ENCODE data around the gene STEAP3. TPM values are rescaled to one million over a fixed set of nuclear protein-coding genes. Genes with fewer than 3 reads are reported as not detected.

The STEAP3 gene
- total and polyA plus RNA-seq, 2 donors (not counting 3 experiments of a cell fraction or from before 2014, with no cell fraction given) = 8.6 to 17.4 TPM

- dilution Hi-C loops (cut with MboI; ENCODE audit: extremely low pct_ligation_motif_present, low sequenced_read_pairs) (no loop called here), intact Hi-C loops (cut with micrococcal nuclease) (loop anchor here (10.0 kb wide), 1 partner anchor 110 kb away; the partner anchor contains the start of genes C2orf76 and DBI)
- no peaks in the 10 kb centered on the region for H4K20me1 ChIP-seq (replicated peaks; ENCODE audit: control insufficient read depth, extremely low read depth, insufficient read depth, low read length)
- no peaks in the 10 kb centered on the region for H3K36me3 ChIP-seq (ENCODE audit: control insufficient read depth in 2 of 2, extremely low read depth in 1 of 2, insufficient read depth in 2 of 2, low read length in 2 of 2)
- H3K4me3 ChIP-seq (replicated peaks in 1 of 3; ENCODE audit: insufficient read depth in 1 of 3, low read depth in 1 of 3, low read length in 3 of 3) = no peak overlapping the region
- TF ChIP-seq MYC (IDR thresholded peaks at IDR 0.05; ENCODE audit: low read depth, low read length) (no peak), FOS (IDR thresholded peaks at IDR 0.05; ENCODE audit: borderline replicate concordance, insufficient read depth, low read length) (no peak), MAX (IDR thresholded peaks at IDR 0.05; ENCODE audit: insufficient read depth, insufficient read length) (no peak), CTCF (IDR thresholded peaks at IDR 0.05; ENCODE audit: extremely low read depth in 1 of 2, insufficient read depth in 1 of 2, low read depth in 1 of 2, low read length in 2 of 2) (no peak), POLR2AphosphoS5 (IDR thresholded peaks at IDR 0.05; ENCODE audit: insufficient read depth, low read depth, low read length) (no peak), JUN (IDR thresholded peaks at IDR 0.05; ENCODE audit: borderline replicate concordance, insufficient read depth, insufficient read length, low read depth) (no peak), EZH2 (IDR thresholded peaks at IDR 0.05; ENCODE audit: borderline replicate concordance, low read depth, low read length, severe bottlenecking) (no peak), POLR2A (IDR thresholded peaks at IDR 0.05; ENCODE audit: low read depth, low read length) (no peak), GATA2 (IDR thresholded peaks at IDR 0.05; ENCODE audit: insufficient read depth, insufficient read length, low read depth, low read length) (no peak)
- peaks cover 2% of the 10 kb centered on the region for H3K79me2 ChIP-seq (ENCODE audit: control insufficient read depth, insufficient read depth, low read length)
- no peaks in the 10 kb centered on the region for H3K9me3 ChIP-seq (replicated peaks; ENCODE audit: control insufficient read depth, insufficient read depth, low read length)
- H3K4me2 ChIP-seq (ENCODE audit: insufficient read depth, low read length) = no peak overlapping the region
- no peak overlapping the region for H2AFZ ChIP-seq (ENCODE audit: low read depth, low read length)
- H3K27ac ChIP-seq (ENCODE audit: insufficient read depth, low read depth, low read length) = no peak overlapping the region
- ChIA-PET POLR2A (no interaction called here), CTCF (interaction anchor here (1.7 to 5.9 kb wide), 3 partner anchors 10 to 373 kb away, joined by 4 to 32 read pairs (median 5); partner anchors contain the start of gene STEAP3)
- H3K9ac ChIP-seq (replicated peaks; ENCODE audit: extremely low read depth, insufficient read depth, low read length) = no peak overlapping the region
- no peak for FAIRE-seq
- H3K9me1 ChIP-seq (replicated peaks; ENCODE audit: control insufficient read depth, extremely low read depth, insufficient read depth, low read length) = no peaks in the 10 kb centered on the region
- no peak for DNase-seq (ENCODE audit: low read depth, low spot score)
- no TSS peak for BruUV-seq (replicated peaks)
- no peaks in the 10 kb centered on the region for H3K27me3 ChIP-seq (ENCODE audit: control insufficient read depth in 2 of 2, insufficient read depth in 2 of 2, low read length in 2 of 2)
- peaks cover 36% of the 10 kb centered on the region for H3K4me1 ChIP-seq (ENCODE audit: control insufficient read depth, extremely low read depth, insufficient read depth, low read length)
Observed at GRCh38 chr2:119254601-119255080, 31.0 kb downstream of the STEAP3 start.
